8988T (cell line): ENCODE results near the gene PTPRD.

Source experiments
- DNase-seq: peaks from one replicate; pipeline ENCODE4 v3.0.0; 2011

PTPRD gene

GRCh38 chr9:8877753-8878494, 1734.9 kb downstream of the PTPRD start:
- DNase-seq = no peak

- no peak for DNase-seq
These were observed 1736.5 kb downstream of the PTPRD start for GRCh38 chr9:8876303-8876702.

GRCh38 chr9:8874482-8874881, 1738.3 kb downstream of the PTPRD start:
- DNase-seq = no peak

- no peak for DNase-seq
These were observed 1740.0 kb downstream of the PTPRD start for GRCh38 chr9:8872802-8873201.

- DNase-seq = no peak
These were observed 1740.9 kb downstream of the PTPRD start for GRCh38 chr9:8871796-8872445.

- no peak for DNase-seq
These were observed 1741.4 kb downstream of the PTPRD start for GRCh38 chr9:8871396-8871795.

- DNase-seq = no peak
These were observed 1743.0 kb downstream of the PTPRD start for GRCh38 chr9:8869812-8870211.

- no peak for DNase-seq
These were observed 1744.2 kb downstream of the PTPRD start for GRCh38 chr9:8868632-8869031.

GRCh38 chr9:8867148-8867547, 1745.7 kb downstream of the PTPRD start:
- DNase-seq = no peak

GRCh38 chr9:8864545-8864896, 1748.3 kb downstream of the PTPRD start:
- no peak for DNase-seq

GRCh38 chr9:8863886-8864544, 1748.8 kb downstream of the PTPRD start:
- no peak for DNase-seq

- no peak for DNase-seq
These were observed 1749.7 kb downstream of the PTPRD start for GRCh38 chr9:8863069-8863468.

GRCh38 chr9:8860925-8861324, 1751.9 kb downstream of the PTPRD start:
- DNase-seq = no peak

GRCh38 chr9:8860086-8860485, 1752.7 kb downstream of the PTPRD start:
- DNase-seq = no peak

- DNase-seq = no peak
These were observed 1753.4 kb downstream of the PTPRD start for GRCh38 chr9:8859416-8859815.

GRCh38 chr9:8858596-8859161, 1754.1 kb downstream of the PTPRD start:
- no peak for DNase-seq

- DNase-seq = no peak
These were observed 1754.7 kb downstream of the PTPRD start for GRCh38 chr9:8857926-8858595.

GRCh38 chr9:8857068-8857925, 1755.5 kb downstream of the PTPRD start:
- DNase-seq = no peak

GRCh38 chr9:8856396-8857067, 1756.3 kb downstream of the PTPRD start:
- DNase-seq = no peak

GRCh38 chr9:8855046-8855445, 1757.8 kb downstream of the PTPRD start:
- no peak for DNase-seq

- DNase-seq = no peak
These were observed 1760.4 kb downstream of the PTPRD start for GRCh38 chr9:8852301-8852864.
